B cell (primary cell): ENCODE measurements around the gene GPT2. TPM values are rescaled to one million over a fixed set of nuclear protein-coding genes. Genes with fewer than 3 reads are reported as not detected.

Source experiments
- ATAC-seq: fragments of 200-7000 bp; cut with Tn5 transposase; one replicate; pipeline ENCODE4 v1.10.0; 2021; ENCODE audit warnings: low read depth, mild to moderate bottlenecking, moderate number of reproducible peaks, moderate library complexity
- CTCF ChIA-PET: fragments of 350-600 bp; sonication (Branson Sonifier 250); formaldehyde crosslinking; loops from one replicate; lab custom pipeline; 2021; ENCODE audit warnings: antibody characterized with exemption, inconsistent platforms; lab: Charles Lee
- POLR2A ChIA-PET: fragments of 350-600 bp; sonication (Branson Sonifier 250); formaldehyde crosslinking; loops from one replicate; lab custom pipeline; 2021; ENCODE audit warnings: antibody characterized with exemption; lab: Charles Lee
- DNase-seq: peaks from one replicate; pipeline ENCODE4 v3.0.0; 2013
- H2AFZ ChIP-seq: 2 replicates; pipeline ENCODE4 v1.6.1; 2012; ENCODE audit warnings: mild to moderate bottlenecking, low read depth, low read length; ENCODE audit not compliant: insufficient read depth, poor library complexity, severe bottlenecking
- H3K27ac ChIP-seq, 2 donors: 1 replicate in 1 of 2; 2 replicates in 1 of 2; pipeline ENCODE4 v1.5.1; 2012 to 2013; ENCODE audit warnings: low read length in 2 of 2, mild to moderate bottlenecking in 2 of 2, moderate library complexity in 1 of 2
- H3K27me3 ChIP-seq, 4 experiments: fragments of 200-600 bp in 1 of 4; sonication (generic) in 1 of 4; replicated peaks in 1 of 4; 1 replicate in 2 of 4; 2 replicates in 2 of 4; pipeline versions ENCODE4 v1.6.1 to v1.7.0; 2013 to 2016; ENCODE audit warnings: low read length in 3 of 4, mild to moderate bottlenecking in 2 of 4, mixed read lengths in 1 of 4, moderate library complexity in 1 of 4; ENCODE audit not compliant: insufficient read depth in 4 of 4, control insufficient read depth in 3 of 4; ENCODE audit errors: control extremely low read depth in 1 of 4
- H3K36me3 ChIP-seq, 2 experiments: replicated peaks in 1 of 2; 1 replicate in 1 of 2; 2 replicates in 1 of 2; pipeline versions ENCODE4 v1.6.1 to v1.7.1; 2013; ENCODE audit warnings: low read length in 1 of 2; ENCODE audit not compliant: insufficient read depth in 2 of 2, control insufficient read depth in 1 of 2; ENCODE audit errors: control extremely low read depth in 1 of 2, extremely low read depth in 1 of 2
- H3K4me1 ChIP-seq, 2 donors: fragments of 200-600 bp in 1 of 2; sonication (generic) in 1 of 2; 1 replicate in 1 of 2; 2 replicates in 1 of 2; pipeline versions ENCODE4 v1.5.1 to v1.6.1; 2013 to 2017; ENCODE audit warnings: low read length in 2 of 2; ENCODE audit not compliant: control insufficient read depth in 2 of 2, insufficient read depth in 2 of 2
- H3K4me2 ChIP-seq: replicated peaks from 2 replicates; pipeline ENCODE3; 2012; ENCODE audit warnings: mild to moderate bottlenecking, low read depth, low read length; ENCODE audit not compliant: poor library complexity, severe bottlenecking
- H3K4me3 ChIP-seq, 5 experiments: fragments of 200-600 bp in 1 of 5; sonication (generic) in 1 of 5; 1 replicate in 3 of 5; 2 replicates in 2 of 5; pipeline versions ENCODE4 v1.5.1 to v1.7.0; 2011 to 2016; ENCODE audit warnings: low read length in 4 of 5, mild to moderate bottlenecking in 4 of 5, low read depth in 2 of 5, control low read depth in 1 of 5, moderate library complexity in 1 of 5; ENCODE audit not compliant: insufficient read depth in 1 of 5; ENCODE audit errors: control extremely low read depth in 1 of 5, extremely low read depth in 1 of 5
- H3K79me2 ChIP-seq: fragments of 200-600 bp; sonication (generic); one replicate; pipeline ENCODE4 v1.6.0; 2016; ENCODE audit warnings: low read length; ENCODE audit not compliant: control insufficient read depth, insufficient read depth
- H3K9ac ChIP-seq: fragments of 200-600 bp; sonication (generic); 2 replicates; pipeline ENCODE4 v1.6.1; 2017; ENCODE audit warnings: mild to moderate bottlenecking, low read length, moderate library complexity
- H3K9me3 ChIP-seq, 3 donors: one replicate each; pipeline versions ENCODE4 v1.6.1 to v1.7.1; 2013; ENCODE audit warnings: low read length in 2 of 3; ENCODE audit not compliant: control insufficient read depth in 2 of 3, insufficient read depth in 1 of 3; ENCODE audit errors: control extremely low read depth in 1 of 3
- H4K20me1 ChIP-seq: 2 replicates; pipeline ENCODE4 v1.6.0; 2012; ENCODE audit warnings: mild to moderate bottlenecking, low read length; ENCODE audit not compliant: insufficient read depth, control insufficient read depth, poor library complexity, severe bottlenecking
- H3K27ac Mint-ChIP-seq: one replicate; pipeline ENCODE4 v1.8.0; 2021; ENCODE audit warnings: mixed read lengths
- H3K27me3 Mint-ChIP-seq: one replicate; pipeline ENCODE4 v1.8.0; 2021; ENCODE audit warnings: mixed read lengths
- H3K4me1 Mint-ChIP-seq: one replicate; pipeline ENCODE4 v1.8.0; 2021; ENCODE audit warnings: mixed read lengths
- H3K4me3 Mint-ChIP-seq: one replicate; pipeline ENCODE4 v1.8.0; 2021; ENCODE audit warnings: mixed read lengths
- H3K9me3 Mint-ChIP-seq: one replicate; pipeline ENCODE4 v1.8.0; 2022; ENCODE audit warnings: mixed read lengths; ENCODE audit not compliant: insufficient read depth
- EZH2 ChIP-seq: IDR thresholded peaks from 2 replicates; pipeline ENCODE4 v1.6.1; 2012; ENCODE audit warnings: borderline replicate concordance, low read depth, mild to moderate bottlenecking, moderate library complexity, low read length; ENCODE audit not compliant: insufficient read depth, poor library complexity, severe bottlenecking
- WGBS: methylation state at CpG from one replicate; pipeline ENCODE4 v1.1.5; 2013; ENCODE audit warnings: missing lambda C conversion rate; ENCODE audit not compliant: insufficient coverage; 5-methylcytosine and 5-hydroxymethylcytosine counted together
- intact Hi-C: fragments of 100-400 bp; cut with micrococcal nuclease; formaldehyde crosslinking; loops from one replicate; pipeline ENCODE4 v1.10.0; 2022
- polyA plus RNA-seq: library from polyadenylated mRNA; depleted of rRNA; stranded (reverse); fragments of >200 nt; gene quantifications from 2 replicates; pipeline ENCODE4 v1.2.3, GENCODE V29; 2012
- total RNA-seq, 2 donors: library from RNA; stranded (reverse); fragments of 120-200 nt in 1 of 2; gene quantifications; 1 replicate in 1 of 2; 2 replicates in 1 of 2; pipeline versions ENCODE4 v1.2.3 to v1.2.4, GENCODE V29; 2013 to 2022
- TF ChIP-seq, protein P1 (sequence below): fragments of 200-600 bp; IDR thresholded peaks from one replicate; pipeline ENCODE4 v1.8.0; 2022; ENCODE audit warnings: antibody characterized with exemption, mild to moderate bottlenecking

GPT2 gene
- total and polyA plus RNA-seq, 2 donors (not counting 1 experiment from before 2014, with no cell fraction given): 6.8 to 9.9 TPM

DNA sequence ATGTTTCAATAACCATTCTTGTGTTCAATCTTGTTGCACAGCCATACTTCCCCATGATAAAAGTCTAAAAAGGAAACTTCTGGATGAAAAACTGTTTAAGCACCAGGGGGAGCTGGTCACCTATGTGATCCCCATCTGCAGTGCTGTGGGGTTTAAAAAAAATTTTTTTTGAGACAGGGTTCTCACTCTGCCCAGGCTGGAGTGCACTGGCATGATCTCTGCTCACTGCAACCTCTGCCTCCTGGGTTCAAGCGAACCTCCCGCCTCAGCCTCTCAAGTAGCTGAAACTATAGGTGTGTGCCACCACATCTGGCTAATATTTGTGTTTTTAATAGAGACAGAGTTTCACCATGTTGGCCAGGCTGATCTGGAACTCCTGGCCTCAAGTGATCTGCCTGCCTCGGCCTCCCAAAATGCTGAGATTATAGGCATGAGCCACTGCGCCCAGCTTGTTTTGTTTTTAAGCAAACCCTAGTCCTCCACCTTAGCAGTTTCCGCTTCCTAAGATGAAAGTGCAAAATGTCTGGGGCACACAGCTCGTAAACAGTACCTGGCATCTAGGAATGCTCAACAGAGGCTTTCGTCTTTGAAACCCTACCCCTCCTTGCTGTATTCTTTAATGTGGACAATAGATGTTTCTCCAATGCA is 63.9 kb downstream of the GPT2 start:
- no peaks in the 10 kb centered on the region for H3K9me3 ChIP-seq
- H3K4me3 ChIP-seq: no peak overlapping the region
- no peaks in the 10 kb centered on the region for H3K79me2 ChIP-seq
- Mint-ChIP-seq H3K27me3 (no peaks in the 10 kb centered on the region), H3K9me3 (no peaks in the 10 kb centered on the region), H3K4me3 (no peak overlapping the region), H3K4me1 (peaks cover 6% of the 10 kb centered on the region), H3K27ac (no peak overlapping the region)
- peaks cover 0 to 3% of the 10 kb centered on the region in 2 donors for H3K4me1 ChIP-seq
- DNase-seq (peak; percentile 68), ATAC-seq (peak; percentile 63)
- intact Hi-C loops: loop anchor here (1.0 to 5.0 kb wide), 4 partner anchors 89 to 1217 kb away; no protein-coding TSS in a partner anchor
- H3K27ac ChIP-seq: no peak overlapping the region
- H3K27me3 ChIP-seq: no peaks in the 10 kb centered on the region
- H4K20me1 ChIP-seq: no peaks in the 10 kb centered on the region
- ChIA-PET POLR2A (interaction anchor here (0.7 kb wide), 1 partner anchor 230 kb away, joined by 3 read pairs; no protein-coding TSS in a partner anchor), CTCF (interaction anchor here (0.6 to 3.7 kb wide), 16 partner anchors 15 to 1226 kb away, joined by 3 to 20 read pairs (median 4); partner anchors contain the start of genes ABCC12 and NETO2)
- H3K9ac ChIP-seq: no peak overlapping the region
- no peak for TF ChIP-seq EZH2
- TF ChIP-seq, protein P1, sequence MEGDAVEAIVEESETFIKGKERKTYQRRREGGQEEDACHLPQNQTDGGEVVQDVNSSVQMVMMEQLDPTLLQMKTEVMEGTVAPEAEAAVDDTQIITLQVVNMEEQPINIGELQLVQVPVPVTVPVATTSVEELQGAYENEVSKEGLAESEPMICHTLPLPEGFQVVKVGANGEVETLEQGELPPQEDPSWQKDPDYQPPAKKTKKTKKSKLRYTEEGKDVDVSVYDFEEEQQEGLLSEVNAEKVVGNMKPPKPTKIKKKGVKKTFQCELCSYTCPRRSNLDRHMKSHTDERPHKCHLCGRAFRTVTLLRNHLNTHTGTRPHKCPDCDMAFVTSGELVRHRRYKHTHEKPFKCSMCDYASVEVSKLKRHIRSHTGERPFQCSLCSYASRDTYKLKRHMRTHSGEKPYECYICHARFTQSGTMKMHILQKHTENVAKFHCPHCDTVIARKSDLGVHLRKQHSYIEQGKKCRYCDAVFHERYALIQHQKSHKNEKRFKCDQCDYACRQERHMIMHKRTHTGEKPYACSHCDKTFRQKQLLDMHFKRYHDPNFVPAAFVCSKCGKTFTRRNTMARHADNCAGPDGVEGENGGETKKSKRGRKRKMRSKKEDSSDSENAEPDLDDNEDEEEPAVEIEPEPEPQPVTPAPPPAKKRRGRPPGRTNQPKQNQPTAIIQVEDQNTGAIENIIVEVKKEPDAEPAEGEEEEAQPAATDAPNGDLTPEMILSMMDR: peak; percentile 75
- 85% methylated on average over 6 of the region's 7 CpGs for WGBS
- H3K4me2 ChIP-seq: no peak overlapping the region
- no peak overlapping the region for H2AFZ ChIP-seq
- H3K36me3 ChIP-seq: no peaks in the 10 kb centered on the region

DNA sequence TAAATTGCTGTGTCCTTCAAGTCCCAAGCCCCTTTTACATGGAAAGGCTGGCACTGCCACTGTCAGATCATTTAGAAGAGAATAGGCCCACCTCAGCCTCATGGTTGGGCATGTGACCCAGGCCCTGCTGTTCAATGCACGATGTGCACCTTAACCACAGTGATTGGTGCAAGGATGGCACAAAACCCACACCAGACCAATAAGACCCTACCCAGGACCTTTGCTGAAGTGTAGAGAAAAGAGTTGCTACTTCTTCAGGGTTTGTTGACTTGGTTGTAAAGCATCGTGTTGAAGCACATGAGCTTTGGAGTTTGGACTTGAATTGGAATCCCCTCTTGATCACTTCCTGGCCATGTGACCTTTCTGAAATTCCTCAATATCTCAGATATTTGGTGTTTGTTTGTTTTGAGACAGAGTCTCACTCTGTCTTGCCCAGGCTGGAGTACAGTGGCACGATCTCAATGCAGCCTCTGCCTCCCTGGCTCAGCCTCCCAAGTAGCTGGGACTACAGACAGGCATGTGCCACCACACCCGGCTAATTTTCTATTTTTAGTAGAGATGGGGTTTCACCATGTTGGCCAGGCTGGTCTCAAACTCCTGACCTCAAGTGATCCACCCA is 64.5 kb downstream of the GPT2 start:
- H3K27me3 Mint-ChIP-seq: no peaks in the 10 kb centered on the region
- Histone ChIP-seq H3K4me2 (no peak overlapping the region), H3K4me1 (no peaks in the 10 kb centered on the region), H3K9ac (no peak overlapping the region), H3K27me3 (no peaks in the 10 kb centered on the region), H4K20me1 (no peaks in the 10 kb centered on the region), H3K27ac (no peak overlapping the region), H2AFZ (no peak overlapping the region), H3K4me3 (no peak overlapping the region), H3K79me2 (no peaks in the 10 kb centered on the region), H3K9me3 (no peaks in the 10 kb centered on the region), H3K36me3 (no peaks in the 10 kb centered on the region)
- H3K4me3 Mint-ChIP-seq: no peak overlapping the region
- DNase-seq (no peak), ATAC-seq (no peak)
- no peaks in the 10 kb centered on the region for H3K9me3 Mint-ChIP-seq
- 100% methylated on average over 1 of the region's 4 CpGs for WGBS
- ChIA-PET POLR2A (no interaction called here), CTCF (interaction anchor here (0.6 to 3.7 kb wide), 16 partner anchors 18 to 1225 kb away, joined by 3 to 20 read pairs (median 4); partner anchors contain the start of genes ABCC12 and NETO2)
- TF ChIP-seq, protein P1: no peak
- no peak for TF ChIP-seq EZH2
- intact Hi-C loops: loop anchor here (1.0 to 5.0 kb wide), 2 partner anchors 89 to 1208 kb away; no protein-coding TSS in a partner anchor
- no peak overlapping the region for H3K27ac Mint-ChIP-seq
- H3K4me1 Mint-ChIP-seq: peaks cover 3% of the 10 kb centered on the region
